ENCODE data around the gene CTNND2.
"Not testable (repeated sequence)": the region's sequence is repeated elsewhere in the genome, so short reads cannot be mapped to it uniquely, and the experiment has no call there.

CTNND2 gene

DNA sequence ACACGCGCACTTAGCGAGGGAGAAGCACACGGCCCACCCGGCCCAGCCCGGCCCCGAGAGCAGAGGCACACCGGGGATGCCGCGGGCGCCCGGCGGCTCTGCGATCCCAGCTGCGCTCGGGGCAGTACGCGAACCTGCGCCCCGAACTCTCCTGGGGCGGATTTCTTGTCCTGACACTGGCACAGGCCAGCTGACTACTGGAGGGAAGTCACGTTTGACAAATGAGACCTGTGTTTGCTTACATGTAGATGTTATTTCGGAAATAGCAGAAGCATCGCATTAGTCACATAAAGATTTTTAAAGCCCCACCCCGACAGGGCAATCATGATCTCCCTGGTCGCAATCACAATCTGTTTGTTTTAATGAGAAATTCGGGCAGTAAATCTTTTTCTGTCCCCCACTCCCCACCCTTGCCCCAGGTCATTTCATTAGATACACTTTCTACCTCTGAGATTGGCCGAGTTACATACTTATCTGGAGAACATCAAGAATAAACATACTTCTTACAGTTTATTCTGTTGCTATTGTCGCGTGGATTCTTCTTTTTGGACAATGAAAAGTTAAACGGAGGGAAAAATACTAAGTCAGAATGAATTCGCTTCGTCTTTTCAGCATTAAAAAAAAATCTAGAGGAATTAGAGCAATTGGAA lies 518.9 kb downstream of the CTNND2 start:
- no peak for DNase-seq (ENCODE audit: low read depth)

GRCh38 chr5:11384441-11385250 lies 519.6 kb downstream of the CTNND2 start:
- no peak for DNase-seq (ENCODE audit: low read depth)

- no peak for DNase-seq (ENCODE audit: low read depth)
Measured at GRCh38 chr5:11383506-11384095, 520.6 kb downstream of the CTNND2 start.

- no peak for DNase-seq (ENCODE audit: low read depth)
Measured at GRCh38 chr5:11378461-11378860, 525.8 kb downstream of the CTNND2 start.

GRCh38 chr5:11377896-11378295 lies 526.4 kb downstream of the CTNND2 start:
- no peak for DNase-seq (ENCODE audit: low read depth)

- no peak for DNase-seq (ENCODE audit: low read depth)
Measured at GRCh38 chr5:11372191-11372590, 532.1 kb downstream of the CTNND2 start.

DNA sequence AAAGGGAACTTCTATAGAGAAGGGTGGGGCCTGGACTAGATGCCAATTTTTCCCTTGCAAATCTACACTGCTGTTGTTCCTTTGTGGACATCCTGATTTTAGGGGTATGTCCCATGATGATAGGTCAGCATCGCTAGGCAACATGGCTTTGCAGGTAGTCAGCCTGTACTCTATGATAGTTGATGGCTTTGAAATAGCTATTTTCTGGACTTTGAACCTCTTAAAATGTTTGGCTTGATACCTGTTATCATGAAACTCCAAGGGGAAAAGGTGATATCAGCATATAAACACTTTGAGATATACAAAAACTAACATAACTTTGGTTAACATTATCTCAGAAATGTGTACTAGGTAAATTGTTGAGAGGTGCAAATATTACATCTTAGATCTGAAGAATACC lies 533.2 kb downstream of the CTNND2 start:
- no peak for DNase-seq (ENCODE audit: low read depth)

GRCh38 chr5:11364531-11364930 lies 539.7 kb downstream of the CTNND2 start:
- DNase-seq (ENCODE audit: low read depth), result no peak

DNA sequence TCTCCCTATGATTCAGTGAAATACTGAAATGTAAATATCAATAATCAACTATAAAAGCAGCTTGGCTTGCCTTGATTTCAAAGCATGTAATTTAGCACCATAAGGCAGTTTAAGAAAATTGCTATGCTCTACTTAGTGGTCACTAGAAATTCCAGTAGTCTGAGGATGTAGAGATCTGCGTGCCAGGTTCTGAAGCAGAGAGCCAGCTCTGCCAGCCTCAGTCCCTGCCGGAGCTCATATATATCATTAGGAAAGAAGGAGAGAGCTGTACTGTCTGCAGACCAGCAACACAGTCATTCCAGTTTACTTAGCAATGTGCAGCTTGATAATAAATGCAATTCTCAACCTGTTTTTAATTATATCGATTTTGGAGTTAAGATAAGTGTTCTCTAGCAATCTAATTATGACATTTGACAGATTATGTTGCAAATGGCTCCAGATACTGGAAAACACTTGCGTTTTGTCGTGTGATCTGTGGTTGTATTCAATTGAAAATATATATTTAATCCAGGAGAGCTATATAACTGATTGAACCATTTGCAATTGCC lies 540.5 kb downstream of the CTNND2 start:
- DNase-seq (ENCODE audit: low read depth), result no peak

DNA sequence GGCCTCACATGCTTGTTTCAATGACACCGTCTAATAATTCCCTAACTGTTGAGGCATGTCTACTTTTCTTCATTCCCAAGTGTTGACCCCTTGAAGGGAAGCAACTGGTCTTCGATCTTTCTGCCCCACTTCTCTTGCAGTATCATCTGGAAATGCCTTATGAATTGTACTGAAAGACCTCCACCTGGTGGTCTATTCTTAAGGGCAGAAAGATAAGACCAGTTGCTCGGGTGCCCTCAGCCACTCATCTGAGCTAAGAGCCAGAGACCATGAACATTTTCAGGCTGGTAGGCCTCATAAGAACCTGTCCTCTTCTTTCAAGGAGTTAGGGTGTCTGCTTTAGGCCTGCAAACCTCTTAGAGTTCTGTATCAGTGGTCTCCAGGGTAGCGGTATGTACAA lies 542.5 kb downstream of the CTNND2 start:
- DNase-seq (ENCODE audit: low read depth), result no peak

- DNase-seq (ENCODE audit: low read depth), result no peak
Measured at GRCh38 chr5:11357928-11358327, 546.3 kb downstream of the CTNND2 start.

DNA sequence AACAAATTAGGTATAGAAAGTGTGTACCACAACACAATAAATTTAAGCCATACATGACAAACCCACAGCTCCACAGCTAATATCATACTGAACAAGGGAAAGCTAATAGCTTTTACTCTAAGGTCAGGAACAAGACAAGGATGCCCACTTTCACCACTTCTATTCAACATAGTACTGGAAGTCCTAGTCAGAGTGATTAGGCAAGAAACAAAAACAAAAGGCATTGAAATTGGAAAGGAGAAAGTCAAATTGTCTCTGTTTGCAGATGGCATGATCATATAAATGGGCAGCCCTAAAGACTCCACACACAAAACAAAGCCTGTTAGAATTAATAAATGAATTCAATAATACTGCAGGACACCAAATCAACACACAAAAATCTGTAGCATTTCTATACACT lies 548.8 kb downstream of the CTNND2 start:
- DNase-seq (ENCODE audit: low read depth), result no peak

DNA sequence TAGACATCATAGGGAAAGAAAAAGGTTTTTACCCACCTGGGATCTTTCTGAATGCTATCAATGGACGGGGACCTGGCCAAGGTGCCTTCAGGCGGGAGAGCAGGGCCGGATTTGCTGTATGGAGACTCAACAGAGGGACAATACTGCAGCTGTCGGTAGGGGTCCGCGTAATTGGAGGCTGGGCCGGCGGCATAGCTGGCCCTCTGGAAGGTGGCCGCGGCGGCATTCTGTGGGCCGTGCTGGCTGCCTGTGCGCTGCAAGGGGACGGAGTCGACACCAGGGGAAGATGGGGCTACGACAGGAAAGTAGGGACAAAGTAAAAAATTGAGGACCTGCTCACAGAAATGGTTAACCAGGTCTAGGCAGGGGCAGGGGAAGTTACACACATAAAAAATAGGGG lies 557.9 kb downstream of the CTNND2 start:
- DNase-seq (ENCODE audit: low read depth), result no peak

- DNase-seq (ENCODE audit: low read depth), result no peak
Measured at GRCh38 chr5:11335881-11336760, 568.1 kb downstream of the CTNND2 start.

DNA sequence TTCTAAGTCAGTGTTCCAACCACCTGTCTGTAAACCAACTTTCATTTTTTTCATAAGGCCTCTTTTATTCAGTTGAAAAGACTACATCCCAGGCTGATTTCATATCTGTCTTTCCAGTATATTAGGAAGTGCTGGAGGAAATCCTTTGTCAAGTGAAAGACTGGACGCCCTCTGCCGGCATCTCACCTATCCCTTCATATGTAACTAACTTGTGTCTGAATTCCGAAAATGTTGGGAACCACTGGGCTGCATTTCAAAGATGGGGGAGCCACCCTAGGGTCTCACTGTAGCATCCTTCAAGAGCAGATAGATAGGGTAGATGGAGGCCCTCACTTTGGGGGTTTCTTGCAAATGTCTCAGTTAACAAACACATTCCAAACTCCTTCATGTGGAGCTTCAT lies 569.8 kb downstream of the CTNND2 start:
- DNase-seq (ENCODE audit: low read depth), result no peak

- no peak for DNase-seq (ENCODE audit: low read depth)
Measured at GRCh38 chr5:11329679-11330078, 574.6 kb downstream of the CTNND2 start.

DNA sequence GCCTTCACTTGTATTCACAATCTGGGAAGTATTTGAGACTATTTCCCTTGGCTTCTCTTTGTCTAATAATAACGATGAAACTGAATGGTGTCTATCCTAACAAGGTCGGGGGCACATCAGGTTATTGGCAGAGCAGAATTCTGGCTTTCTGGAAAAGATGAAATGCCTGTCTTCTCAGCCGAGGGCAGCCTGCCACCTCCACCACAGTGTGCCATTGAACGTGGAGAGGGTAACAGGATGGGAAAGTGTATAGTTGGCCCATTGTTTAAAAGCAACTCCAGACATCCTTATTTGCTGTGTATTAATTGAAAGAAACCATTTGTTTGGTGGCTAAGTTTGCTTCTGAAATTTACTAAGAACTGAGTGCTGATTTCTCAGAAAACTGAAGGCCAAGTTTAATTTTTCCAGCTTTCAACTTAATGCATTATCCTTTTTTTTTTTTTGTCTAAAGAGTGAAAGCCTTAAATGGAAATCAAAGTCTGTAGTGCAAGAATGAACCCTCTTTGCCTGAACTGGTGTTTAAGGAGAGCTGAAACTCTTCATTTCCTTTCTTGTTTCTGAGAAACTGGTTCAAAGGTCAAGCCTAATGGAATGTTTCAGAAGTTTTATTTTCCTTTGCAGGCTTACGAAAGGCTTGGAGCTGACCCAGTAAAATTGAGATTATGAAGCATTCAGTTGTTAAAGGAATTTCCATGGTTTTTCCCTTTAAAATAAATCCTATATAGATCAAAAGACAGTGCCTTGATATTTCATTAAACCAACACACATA lies 579.5 kb downstream of the CTNND2 start:
- no peak for DNase-seq (ENCODE audit: low read depth)

GRCh38 chr5:11323761-11324160 lies 580.5 kb downstream of the CTNND2 start:
- DNase-seq (ENCODE audit: low read depth), result no peak

DNA sequence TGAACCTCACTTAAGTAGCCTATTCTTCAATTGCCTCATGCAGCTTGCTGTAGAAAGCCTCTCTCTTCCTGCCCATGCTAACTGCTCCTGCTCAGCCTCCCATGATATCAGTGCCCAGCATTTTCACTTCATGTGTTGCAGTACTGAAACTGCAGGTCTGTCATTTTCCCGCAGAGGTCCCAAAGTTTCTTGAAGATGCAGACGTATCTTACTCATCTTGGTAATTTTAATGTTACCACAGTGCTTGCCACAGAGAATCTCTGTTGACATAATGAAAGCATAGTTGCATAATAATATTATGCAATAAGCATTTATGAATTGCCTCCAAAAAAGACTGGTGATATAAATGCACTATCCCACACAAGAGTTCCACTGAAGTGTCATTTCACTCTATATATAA lies 582.1 kb downstream of the CTNND2 start:
- DNase-seq (ENCODE audit: low read depth), result no peak

DNA sequence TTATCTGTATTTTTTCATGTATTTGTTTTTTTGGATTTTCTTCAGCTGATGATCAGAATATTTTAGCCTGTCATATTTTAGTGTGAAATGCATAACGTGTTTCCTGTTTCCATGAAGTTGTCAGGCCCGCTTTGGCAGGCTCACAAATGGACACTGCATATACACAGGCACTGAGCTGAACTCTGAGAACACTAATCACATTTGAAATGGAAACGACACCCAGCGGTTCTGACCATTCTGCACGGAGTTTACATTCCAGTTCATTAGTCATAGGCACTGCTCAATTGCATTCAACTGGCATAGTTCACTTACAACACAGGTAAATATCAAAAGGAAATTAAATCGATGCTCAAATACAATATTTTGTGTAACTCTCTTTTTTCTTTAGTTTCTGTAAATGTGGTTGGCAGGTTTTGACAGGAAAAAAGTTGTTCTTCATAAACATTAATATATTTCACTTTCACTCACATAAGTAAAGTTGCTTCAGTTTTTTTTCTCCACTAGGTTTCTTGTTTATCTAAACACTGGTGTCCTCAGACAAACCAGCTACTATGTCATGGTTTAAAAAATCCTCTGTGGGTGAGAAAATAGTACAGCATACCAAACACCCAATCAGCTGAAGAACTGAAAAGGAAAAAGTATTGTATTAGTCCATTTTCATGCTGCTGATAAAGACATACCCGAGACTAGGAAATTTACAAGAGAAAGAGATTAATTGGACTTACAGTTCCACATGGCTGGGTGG lies 584.2 kb downstream of the CTNND2 start:
- DNase-seq (ENCODE audit: low read depth), result no peak

DNA sequence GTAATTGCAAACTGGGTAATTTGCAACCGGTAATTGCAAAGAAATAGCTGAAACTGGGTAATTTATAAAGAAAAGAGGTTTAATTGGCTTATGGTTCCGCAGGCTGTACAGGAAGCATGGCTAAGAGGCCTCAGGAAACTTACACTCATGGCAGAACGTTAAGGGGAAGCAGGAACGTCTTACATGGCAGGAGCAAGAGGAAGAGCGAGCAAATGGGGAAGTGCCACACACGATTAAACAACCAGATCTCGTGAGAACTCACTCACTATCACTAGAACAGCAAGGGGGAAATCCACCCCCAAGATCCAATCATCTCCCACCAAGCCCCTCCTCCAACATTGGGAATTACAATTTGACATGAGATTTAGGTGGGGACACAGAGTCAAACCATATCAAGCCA lies 590.6 kb downstream of the CTNND2 start:
- not testable (repeated sequence) for DNase-seq (ENCODE audit: low read depth)

All from EH (cell line).